Upper lobe of right lung (tissue), 1 donor: ENCODE results near the gene FEM1A. TPM values are rescaled to one million over a fixed set of nuclear protein-coding genes. Genes with fewer than 3 reads are reported as not detected.
A peak's percentile ranks its signal among the peaks of the same experiment; 100 is the strongest.
"Not testable (repeated sequence)": the region's sequence is repeated elsewhere in the genome, so short reads cannot be mapped to it uniquely, and the experiment has no call there.

Source experiments
- ATAC-seq: fragments of 200-7000 bp; cut with Tn5 transposase; one replicate; pipeline ENCODE4 v1.9.1; 2020; ENCODE audit warnings: mild to moderate bottlenecking, moderate library complexity
- DNase-seq: peaks from one replicate; pipeline ENCODE4 v3.0.0-alpha.2; 2020
- H3K27ac ChIP-seq: fragments of 200-600 bp; one replicate; pipeline ENCODE4 v1.8.0; 2022
- H3K27me3 ChIP-seq: fragments of 200-600 bp; one replicate; pipeline ENCODE4 v1.8.0; 2022; ENCODE audit warnings: mild to moderate bottlenecking
- H3K36me3 ChIP-seq: fragments of 200-600 bp; one replicate; pipeline ENCODE4 v1.8.0; 2022
- H3K4me1 ChIP-seq: fragments of 200-600 bp; one replicate; pipeline ENCODE4 v1.8.0; 2022
- H3K4me3 ChIP-seq: fragments of 200-600 bp; one replicate; pipeline ENCODE4 v1.8.0; 2022; ENCODE audit warnings: mild to moderate bottlenecking
- H3K9me3 ChIP-seq: fragments of 200-600 bp; one replicate; pipeline ENCODE4 v1.8.0; 2022
- CTCF ChIP-seq: fragments of 200-600 bp; IDR thresholded peaks from one replicate; pipeline ENCODE4 v1.8.0; 2022; ENCODE audit warnings: antibody characterized with exemption
- intact Hi-C: fragments of 100-400 bp; cut with DNase I; formaldehyde crosslinking; loops from one replicate; pipeline ENCODE4 v1.11.0; 2022
- long read RNA-seq: library from polyadenylated mRNA; unstranded; transcript quantifications from one replicate; pipeline ENCODE4 v2.0.0, GENCODE V29; 2021
- total RNA-seq: library from RNA; stranded (reverse); fragmentation: NEBNext Ultra II Directional; extraction: Animal tissue kit (Norgen Biotek cat#: 25700); gene quantifications from one replicate; pipeline ENCODE4 v1.2.1, GENCODE V29; 2021
- donor health status: DM: no; HTN: yes; CAD: no; lungs with severe emphysema.

FEM1A gene
- total RNA-seq: 12.4 TPM
- long read RNA-seq, full-length matches to known transcripts: 86 of 86 reads
- long read RNA-seq, partial matches to known transcripts: 0 of 86 reads
- long read RNA-seq, other reads (novel, unspliced or antisense): 0 of 86 reads

GRCh38 chr19:4791183-4792018 lies at the start of gene FEM1A:
Gene FEM1A, plus strand, starts transcription at chr19:4791734. Its CDS starts 121 bp downstream, at chr19:4791855.
- TF ChIP-seq CTCF: peak; percentile 100
- H3K27ac ChIP-seq: peak within 1 kb of the TSS; percentile 92
- no peaks in the 10 kb centered on the region for H3K27me3 ChIP-seq
- H3K9me3 ChIP-seq: no peaks in the 10 kb centered on the region
- ATAC-seq: peak; percentile 99
- peaks cover 38% of the 10 kb centered on the region for H3K36me3 ChIP-seq
- peak within 1 kb of the TSS; percentile 88 for H3K4me3 ChIP-seq
- H3K4me1 ChIP-seq: peaks cover 27% of the 10 kb centered on the region
- peak; percentile 99 for DNase-seq
- intact Hi-C loops: no loop called here

GRCh38 chr19:4742723-4743646 lies 48.5 kb upstream of the FEM1A start:
- no peaks in the 10 kb centered on the region for H3K36me3 ChIP-seq
- no peak for DNase-seq

GRCh38 chr19:4744451-4745174 lies 46.9 kb upstream of the FEM1A start:
- Histone ChIP-seq H3K4me3 (no peak overlapping the region), H3K4me1 (no peaks in the 10 kb centered on the region)
- ATAC-seq: peak; percentile 84

More at GRCh38 chr19:4742723-4743646, 48.5 kb upstream of the FEM1A start:
- H3K27ac ChIP-seq: no peak overlapping the region
- intact Hi-C loops: no loop called here
- ATAC-seq: peak; percentile 9
- no peaks in the 10 kb centered on the region for H3K9me3 ChIP-seq
- no peak for TF ChIP-seq CTCF
- H3K27me3 ChIP-seq: no peaks in the 10 kb centered on the region
- no peaks in the 10 kb centered on the region for H3K4me1 ChIP-seq
- no peak overlapping the region for H3K4me3 ChIP-seq

GRCh38 chr19:4745175-4745574 lies 46.4 kb upstream of the FEM1A start:
- not testable (repeated sequence) for ATAC-seq

More at GRCh38 chr19:4744451-4745174, 46.9 kb upstream of the FEM1A start:
- H3K27me3 ChIP-seq: no peaks in the 10 kb centered on the region
- H3K36me3 ChIP-seq: no peaks in the 10 kb centered on the region
- TF ChIP-seq CTCF: no peak
- intact Hi-C loops: no loop called here
- DNase-seq: no peak
- no peak overlapping the region for H3K27ac ChIP-seq
- no peaks in the 10 kb centered on the region for H3K9me3 ChIP-seq

GRCh38 chr19:4745986-4746385 lies 45.5 kb upstream of the FEM1A start:
- no peaks in the 10 kb centered on the region for H3K9me3 ChIP-seq
- no peak overlapping the region for H3K4me3 ChIP-seq
- no peaks in the 10 kb centered on the region for H3K27me3 ChIP-seq
- no peak for ATAC-seq
- no peaks in the 10 kb centered on the region for H3K36me3 ChIP-seq
- intact Hi-C loops: no loop called here
- H3K27ac ChIP-seq: no peak overlapping the region
- TF ChIP-seq CTCF: no peak
- no peak for DNase-seq
- no peaks in the 10 kb centered on the region for H3K4me1 ChIP-seq

More at GRCh38 chr19:4745175-4745574, 46.4 kb upstream of the FEM1A start:
- intact Hi-C loops, H3K27me3 ChIP-seq, H3K27ac ChIP-seq, H3K4me1 ChIP-seq, H3K4me3 ChIP-seq, H3K9me3 ChIP-seq, H3K36me3 ChIP-seq, DNase-seq: not testable (repeated sequence)
